ENCODE data around the gene TMPRSS4. TPM values are rescaled to one million over a fixed set of nuclear protein-coding genes. Genes with fewer than 3 reads are reported as not detected.

The TMPRSS4 gene
- total and polyA plus RNA-seq, 4 donors: 0.08 to 0.33 (median 0.24) TPM; not detected in 1

GRCh38 chr11:118120793-118121192, 43.9 kb downstream of the TMPRSS4 start:
- H3K9me3 ChIP-seq (ENCODE audit: control insufficient read depth in 4 of 4, low read length in 3 of 4): no peaks in the 10 kb centered on the region
- WGBS: 97% methylated on average over 1 of the region's 1 CpG
- no peaks in the 10 kb centered on the region for H3K36me3 ChIP-seq (ENCODE audit: control insufficient read depth in 4 of 4, insufficient read depth in 3 of 4, low read depth in 1 of 4, low read length in 3 of 4)
- no peaks in the 10 kb centered on the region for H3K4me1 ChIP-seq (ENCODE audit: control insufficient read depth in 4 of 4, insufficient read depth in 4 of 4, low read length in 3 of 4)
- H3K27me3 ChIP-seq (ENCODE audit: control insufficient read depth in 4 of 4, insufficient read depth in 4 of 4, low read length in 3 of 4): no peaks in the 10 kb centered on the region
- DNase-seq (ENCODE audit: low spot score): no peak
- no peak overlapping the region for H3K27ac ChIP-seq (ENCODE audit: low read depth in 1 of 2, low read length in 2 of 2)
- TF ChIP-seq REST (IDR thresholded peaks at IDR 0.05) (no peak), YY1 (IDR thresholded peaks at IDR 0.05) (no peak), RAD21 (IDR thresholded peaks at IDR 0.05) (no peak), FOXA1 (IDR thresholded peaks at IDR 0.05) (no peak), NR2F2 (IDR thresholded peaks at IDR 0.05) (no peak), HNF4G (IDR thresholded peaks at IDR 0.05) (no peak)
- TF ChIP-seq, protein P1, sequence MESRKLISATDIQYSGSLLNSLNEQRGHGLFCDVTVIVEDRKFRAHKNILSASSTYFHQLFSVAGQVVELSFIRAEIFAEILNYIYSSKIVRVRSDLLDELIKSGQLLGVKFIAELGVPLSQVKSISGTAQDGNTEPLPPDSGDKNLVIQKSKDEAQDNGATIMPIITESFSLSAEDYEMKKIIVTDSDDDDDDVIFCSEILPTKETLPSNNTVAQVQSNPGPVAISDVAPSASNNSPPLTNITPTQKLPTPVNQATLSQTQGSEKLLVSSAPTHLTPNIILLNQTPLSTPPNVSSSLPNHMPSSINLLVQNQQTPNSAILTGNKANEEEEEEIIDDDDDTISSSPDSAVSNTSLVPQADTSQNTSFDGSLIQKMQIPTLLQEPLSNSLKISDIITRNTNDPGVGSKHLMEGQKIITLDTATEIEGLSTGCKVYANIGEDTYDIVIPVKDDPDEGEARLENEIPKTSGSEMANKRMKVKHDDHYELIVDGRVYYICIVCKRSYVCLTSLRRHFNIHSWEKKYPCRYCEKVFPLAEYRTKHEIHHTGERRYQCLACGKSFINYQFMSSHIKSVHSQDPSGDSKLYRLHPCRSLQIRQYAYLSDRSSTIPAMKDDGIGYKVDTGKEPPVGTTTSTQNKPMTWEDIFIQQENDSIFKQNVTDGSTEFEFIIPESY (IDR thresholded peaks at IDR 0.05): no peak
- no peak overlapping the region for H3K4me3 ChIP-seq (ENCODE audit: low read depth in 1 of 3, low read length in 3 of 3)
- no peak overlapping the region for H3K9ac ChIP-seq (ENCODE audit: low read depth in 1 of 2, low read length in 2 of 2)

DNA sequence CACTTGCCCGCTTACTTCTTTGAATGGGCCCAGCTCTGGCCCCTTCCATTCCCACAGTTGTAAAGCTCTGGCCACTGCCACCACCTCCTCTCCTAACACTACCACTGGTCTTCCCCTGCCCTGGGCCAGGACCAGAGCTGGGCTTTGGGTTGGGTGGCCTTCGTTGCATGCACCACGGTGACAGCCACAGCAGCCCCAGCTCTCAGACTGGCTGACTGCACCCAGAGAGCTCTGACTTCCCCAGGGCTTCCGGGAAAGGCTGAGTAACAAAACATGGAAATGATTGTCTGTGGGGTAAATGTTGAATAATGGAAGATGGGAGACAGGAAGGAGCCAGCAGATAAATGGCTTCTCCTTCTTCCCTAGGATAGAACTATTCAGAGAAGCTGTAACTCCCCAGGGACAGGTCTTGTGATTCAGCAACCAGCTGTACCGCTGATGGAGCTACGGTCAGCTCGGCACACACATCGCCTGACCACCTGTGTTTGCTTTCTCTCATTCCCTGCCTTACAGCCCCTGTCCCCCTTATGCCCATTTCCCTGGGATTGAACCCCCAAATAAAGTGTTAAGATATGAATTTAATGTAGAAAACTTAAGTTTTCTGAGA, 48.2 kb downstream of the TMPRSS4 start:
- 84% methylated on average over 8 of the region's 8 CpGs for WGBS

GRCh38 chr11:118126082-118126838, 49.4 kb downstream of the TMPRSS4 start:
- no peaks in the 10 kb centered on the region for H3K9me3 ChIP-seq (ENCODE audit: control insufficient read depth in 4 of 4, low read length in 3 of 4)
- no peaks in the 10 kb centered on the region for H3K36me3 ChIP-seq (ENCODE audit: control insufficient read depth in 4 of 4, insufficient read depth in 3 of 4, low read depth in 1 of 4, low read length in 3 of 4)
- no peaks in the 10 kb centered on the region for H3K4me1 ChIP-seq (ENCODE audit: control insufficient read depth in 4 of 4, insufficient read depth in 4 of 4, low read length in 3 of 4)
- no peak overlapping the region for H3K4me3 ChIP-seq (ENCODE audit: low read depth in 1 of 3, low read length in 3 of 3)
- 87% methylated on average over 7 of the region's 7 CpGs for WGBS
- DNase-seq (ENCODE audit: low spot score): no peak
- H3K9ac ChIP-seq (ENCODE audit: low read depth in 1 of 2, low read length in 2 of 2): no peak overlapping the region
- H3K27me3 ChIP-seq (ENCODE audit: control insufficient read depth in 4 of 4, insufficient read depth in 4 of 4, low read length in 3 of 4): peaks cover 0 to 2% (median 0%) of the 10 kb centered on the region in 4 donors
- no peak overlapping the region for H3K27ac ChIP-seq (ENCODE audit: low read depth in 1 of 2, low read length in 2 of 2)
- no peak for TF ChIP-seq HNF4A (conservative IDR thresholded peaks at IDR 0.05)
- TF ChIP-seq, protein P1 (IDR thresholded peaks at IDR 0.05): no peak
- TF ChIP-seq EGR1 (IDR thresholded peaks at IDR 0.05; ENCODE audit: low read depth in 2 of 2): no peak
- TF ChIP-seq RAD21 (IDR thresholded peaks at IDR 0.05): no peak
- no peak for TF ChIP-seq RXRA (IDR thresholded peaks at IDR 0.05)
- no peak for TF ChIP-seq FOXA2 (IDR thresholded peaks at IDR 0.05)
- no peak for TF ChIP-seq NR2F2 (IDR thresholded peaks at IDR 0.05)

More for the DNA sequence above, 48.2 kb downstream of the TMPRSS4 start:
- H3K27ac ChIP-seq (ENCODE audit: low read depth in 1 of 2, low read length in 2 of 2): no peak overlapping the region
- no peak for DNase-seq (ENCODE audit: low spot score)
- H3K27me3 ChIP-seq (ENCODE audit: control insufficient read depth in 4 of 4, insufficient read depth in 4 of 4, low read length in 3 of 4): peaks cover 0 to 2% (median 0%) of the 10 kb centered on the region in 4 donors
- H3K9me3 ChIP-seq (ENCODE audit: control insufficient read depth in 4 of 4, low read length in 3 of 4): no peaks in the 10 kb centered on the region
- no peak overlapping the region for H3K4me3 ChIP-seq (ENCODE audit: low read depth in 1 of 3, low read length in 3 of 3)
- no peak for TF ChIP-seq EGR1 (IDR thresholded peaks at IDR 0.05; ENCODE audit: low read depth in 2 of 2)
- TF ChIP-seq HNF4G (IDR thresholded peaks at IDR 0.05): no peak
- no peak for TF ChIP-seq FOXA2 (IDR thresholded peaks at IDR 0.05)
- TF ChIP-seq NR2F2 (IDR thresholded peaks at IDR 0.05): no peak
- no peak for TF ChIP-seq GABPA (IDR thresholded peaks at IDR 0.05 in 1 of 2, conservative IDR thresholded peaks at IDR 0.05 in 1 of 2)
- H3K4me1 ChIP-seq (ENCODE audit: control insufficient read depth in 4 of 4, insufficient read depth in 4 of 4, low read length in 3 of 4): no peaks in the 10 kb centered on the region
- H3K36me3 ChIP-seq (ENCODE audit: control insufficient read depth in 4 of 4, insufficient read depth in 3 of 4, low read depth in 1 of 4, low read length in 3 of 4): no peaks in the 10 kb centered on the region
- no peak overlapping the region for H3K9ac ChIP-seq (ENCODE audit: low read depth in 1 of 2, low read length in 2 of 2)
